HEK293 (cell line): ENCODE data around the gene NPEPL1.

ENCODE experiments used
- CTCF ChIA-PET: fragments of 350-600 bp; formaldehyde crosslinking; extraction: SDS; loops from one replicate; lab custom pipeline; 2021; ENCODE audit warnings: antibody characterized with exemption; lab: Yijun Ruan, JAX
- POLR2A ChIA-PET: fragments of 300-600 bp; formaldehyde crosslinking; extraction: SDS; loops from one replicate; lab custom pipeline; 2020; ENCODE audit warnings: antibody characterized with exemption, inconsistent platforms; lab: Yijun Ruan, JAX
- H3K27ac ChIP-seq: fragments of 200-500 bp; sonication (Bioruptor generic); 2 replicates; pipeline ENCODE4 v1.5.1; 2014; ENCODE audit warnings: low read depth, low read length, control low read depth, inconsistent platforms; ENCODE audit errors: extremely low read depth
- H3K36me3 ChIP-seq, 2 experiments: fragments of 200-500 bp in 1 of 2; sonication (Bioruptor generic) in 1 of 2; 1 replicate in 1 of 2; 2 replicates in 1 of 2; pipeline ENCODE4 v1.5.1; 2014 to 2017; ENCODE audit warnings: inconsistent platforms in 2 of 2, low read length in 2 of 2; ENCODE audit not compliant: control insufficient read depth in 2 of 2, insufficient read depth in 1 of 2
- H3K4me1 ChIP-seq: fragments of 200-500 bp; sonication (Bioruptor generic); 2 replicates; pipeline ENCODE4 v1.5.1; 2014; ENCODE audit warnings: mild to moderate bottlenecking, low read length, inconsistent platforms; ENCODE audit not compliant: control insufficient read depth, insufficient read depth
- H3K4me3 ChIP-seq: 2 replicates; pipeline ENCODE4 v1.5.1; 2011; ENCODE audit warnings: low read depth, mild to moderate bottlenecking, control low read depth, low read length, moderate library complexity
- H3K9me3 ChIP-seq: fragments of 200-500 bp; sonication (Bioruptor generic); 2 replicates; pipeline ENCODE4 v1.5.1; 2014; ENCODE audit warnings: low read depth, low read length, inconsistent platforms; ENCODE audit not compliant: control insufficient read depth, insufficient read depth
- BCL11A ChIP-seq: fragments of 450-650 bp; formaldehyde crosslinking; IDR thresholded peaks from 2 replicates; pipeline ENCODE4 v1.5.1; 2016; ENCODE audit warnings: low read depth, missing biosample characterization, missing genetic modification characterization
- IKZF3 ChIP-seq: fragments of 450-650 bp; IDR thresholded peaks from 2 replicates; pipeline ENCODE4 v1.5.0; 2018; ENCODE audit warnings: missing biosample characterization, mild to moderate bottlenecking, missing genetic modification characterization, moderate library complexity
- KLF16 ChIP-seq: fragments of 450-650 bp; formaldehyde crosslinking; IDR thresholded peaks from 2 replicates; pipeline ENCODE4 v1.5.1; 2017; ENCODE audit warnings: missing biosample characterization, missing genetic modification characterization
- SP3 ChIP-seq: fragments of 450-650 bp; formaldehyde crosslinking; IDR thresholded peaks from 2 replicates; pipeline ENCODE4 v1.5.1; 2016; ENCODE audit warnings: missing biosample characterization, missing genetic modification characterization
- TCF7L2 ChIP-seq: IDR thresholded peaks from 2 replicates; pipeline ENCODE4 v1.6.1; 2011; ENCODE audit warnings: low read depth, mild to moderate bottlenecking, inconsistent platforms, low read length, moderate library complexity, borderline replicate concordance
- ZBTB1 ChIP-seq: fragments of 450-650 bp; formaldehyde crosslinking; IDR thresholded peaks from 2 replicates; pipeline ENCODE4 v1.5.1; 2016; ENCODE audit warnings: missing biosample characterization, missing genetic modification characterization
- ZBTB48 ChIP-seq: fragments of 450-650 bp; formaldehyde crosslinking; IDR thresholded peaks from 2 replicates; pipeline ENCODE4 v1.5.1; 2016; ENCODE audit warnings: missing biosample characterization, missing genetic modification characterization
- ZBTB8A ChIP-seq: fragments of 450-650 bp; formaldehyde crosslinking; IDR thresholded peaks from 2 replicates; pipeline ENCODE4 v1.5.1; 2016; ENCODE audit warnings: missing biosample characterization, missing genetic modification characterization
- ZFP3 ChIP-seq: fragments of 450-650 bp; formaldehyde crosslinking; IDR thresholded peaks from 2 replicates; pipeline ENCODE4 v1.5.1; 2016; ENCODE audit warnings: low read depth, missing biosample characterization, missing genetic modification characterization
- ZFP41 ChIP-seq: fragments of 450-650 bp; formaldehyde crosslinking; IDR thresholded peaks from 2 replicates; pipeline ENCODE4 v1.5.1; 2016; ENCODE audit warnings: missing biosample characterization, missing genetic modification characterization, borderline replicate concordance
- ZNF140 ChIP-seq: fragments of 450-650 bp; formaldehyde crosslinking; IDR thresholded peaks from 2 replicates; pipeline ENCODE4 v1.5.1; 2016; ENCODE audit warnings: missing biosample characterization, missing genetic modification characterization
- ZNF280D ChIP-seq: fragments of 450-650 bp; formaldehyde crosslinking; IDR thresholded peaks from 2 replicates; pipeline ENCODE4 v1.5.1; 2016; ENCODE audit warnings: missing biosample characterization, missing genetic modification characterization
- ZNF394 ChIP-seq: fragments of 450-650 bp; formaldehyde crosslinking; IDR thresholded peaks from 2 replicates; pipeline ENCODE4 v1.5.1; 2016; ENCODE audit warnings: missing biosample characterization, missing genetic modification characterization, mild to moderate bottlenecking, moderate library complexity, borderline replicate concordance
- ZNF449 ChIP-seq: fragments of 450-650 bp; formaldehyde crosslinking; IDR thresholded peaks from 2 replicates; pipeline ENCODE4 v1.5.1; 2017; ENCODE audit warnings: missing biosample characterization, mild to moderate bottlenecking, missing genetic modification characterization, moderate library complexity
- ZNF488 ChIP-seq: fragments of 450-650 bp; formaldehyde crosslinking; IDR thresholded peaks from 2 replicates; pipeline ENCODE4 v1.5.1; 2016; ENCODE audit warnings: missing biosample characterization, missing genetic modification characterization
- ZNF513 ChIP-seq: fragments of 450-650 bp; IDR thresholded peaks from 2 replicates; pipeline ENCODE4 v1.5.1; 2018; ENCODE audit warnings: missing biosample characterization, missing genetic modification characterization
- ZNF544 ChIP-seq: fragments of 450-650 bp; formaldehyde crosslinking; IDR thresholded peaks from 2 replicates; pipeline ENCODE4 v1.5.0; 2017; ENCODE audit warnings: missing biosample characterization, missing genetic modification characterization
- ZNF549 ChIP-seq: fragments of 450-650 bp; IDR thresholded peaks from 2 replicates; pipeline ENCODE4 v1.5.1; 2018; ENCODE audit warnings: missing biosample characterization, missing genetic modification characterization, mild to moderate bottlenecking, inconsistent platforms, moderate library complexity
- ZNF555 ChIP-seq: fragments of 450-650 bp; formaldehyde crosslinking; conservative IDR thresholded peaks from 2 replicates; pipeline ENCODE4 v1.5.1; 2017; ENCODE audit warnings: missing biosample characterization, mild to moderate bottlenecking, missing genetic modification characterization, inconsistent platforms
- ZNF571 ChIP-seq: fragments of 450-650 bp; formaldehyde crosslinking; IDR thresholded peaks from 2 replicates; pipeline ENCODE4 v1.5.0; 2017; ENCODE audit warnings: missing biosample characterization, missing genetic modification characterization
- ZNF610 ChIP-seq: fragments of 450-650 bp; formaldehyde crosslinking; IDR thresholded peaks from 2 replicates; pipeline ENCODE4 v1.5.1; 2016; ENCODE audit warnings: missing biosample characterization, missing genetic modification characterization, borderline replicate concordance
- ZNF624 ChIP-seq: fragments of 450-650 bp; formaldehyde crosslinking; IDR thresholded peaks from 2 replicates; pipeline ENCODE4 v1.5.1; 2017; ENCODE audit warnings: missing biosample characterization, missing genetic modification characterization
- ZNF704 ChIP-seq: fragments of 450-650 bp; formaldehyde crosslinking; IDR thresholded peaks from 2 replicates; pipeline ENCODE4 v1.5.1; 2016; ENCODE audit warnings: missing biosample characterization, missing genetic modification characterization
- ZNF837 ChIP-seq: fragments of 450-650 bp; formaldehyde crosslinking; IDR thresholded peaks from 2 replicates; pipeline ENCODE4 v1.5.1; 2016; ENCODE audit warnings: missing biosample characterization, missing genetic modification characterization

NPEPL1 gene

GRCh38 chr20:58748618-58749017 lies 56.0 kb downstream of the NPEPL1 start:
- CTCF ChIA-PET: interaction anchor here (0.6 kb wide), 1 partner anchor 746 kb away, joined by 3 read pairs; no protein-coding TSS in a partner anchor
- TF ChIP-seq ZNF610 (tag by site-specific recombination) (no peak), TCF7L2 (no peak), IKZF3 (tag by site-specific recombination) (no peak), ZBTB8A (no peak), ZNF549 (no peak), ZNF280D (tag by site-specific recombination) (no peak), ZNF837 (tag by site-specific recombination) (no peak)
- H3K4me3 ChIP-seq: no peak overlapping the region
- POLR2A ChIA-PET: no interaction called here
- no peaks in the 10 kb centered on the region for H3K4me1 ChIP-seq
- H3K36me3 ChIP-seq: no peaks in the 10 kb centered on the region
- H3K9me3 ChIP-seq: no peaks in the 10 kb centered on the region
- H3K27ac ChIP-seq: no peak overlapping the region

- H3K4me3 ChIP-seq: no peak overlapping the region
- CTCF ChIA-PET: interaction anchor here (0.6 kb wide), 1 partner anchor 746 kb away, joined by 3 read pairs; no protein-coding TSS in a partner anchor
- no peaks in the 10 kb centered on the region for H3K36me3 ChIP-seq
- no peaks in the 10 kb centered on the region for H3K4me1 ChIP-seq
- H3K9me3 ChIP-seq: no peaks in the 10 kb centered on the region
- TF ChIP-seq SP3 (tag by site-specific recombination) (no peak), ZFP41 (tag by site-specific recombination) (no peak), BCL11A (tag by site-specific recombination) (no peak), KLF16 (no peak), ZNF544 (tag by site-specific recombination) (no peak), ZBTB48 (tag by site-specific recombination) (no peak), ZNF140 (no peak), ZBTB1 (tag by site-specific recombination) (no peak), ZNF513 (tag by site-specific recombination) (no peak), ZNF488 (tag by site-specific recombination) (no peak)
- H3K27ac ChIP-seq: no peak overlapping the region
- POLR2A ChIA-PET: no interaction called here
Measured at GRCh38 chr20:58749098-58749769, 56.6 kb downstream of the NPEPL1 start.

- POLR2A ChIA-PET: no interaction called here
- CTCF ChIA-PET: no interaction called here
- Histone ChIP-seq H3K4me1 (no peaks in the 10 kb centered on the region), H3K4me3 (no peak overlapping the region), H3K36me3 (no peaks in the 10 kb centered on the region), H3K9me3 (no peaks in the 10 kb centered on the region), H3K27ac (no peak overlapping the region)
- TF ChIP-seq ZFP3 (tag by site-specific recombination) (no peak), ZNF394 (tag by site-specific recombination) (no peak), ZNF624 (tag by site-specific recombination) (no peak), ZNF571 (tag by site-specific recombination) (no peak), ZNF704 (no peak), ZNF449 (tag by site-specific recombination) (no peak), ZNF555 (tag by site-specific recombination) (no peak)
Measured at GRCh38 chr20:58749979-58750378, 57.4 kb downstream of the NPEPL1 start.
